Measurements from ENCODE around the gene SOHLH1.

The SOHLH1 gene

GRCh38 chr9:135655317-135655716, 44.0 kb downstream of the SOHLH1 start:
- no peak for DNase-seq

- no peak for DNase-seq
Observed at GRCh38 chr9:135650408-135650807, 48.9 kb downstream of the SOHLH1 start.

- DNase-seq: no peak
Observed at GRCh38 chr9:135649508-135649907, 49.8 kb downstream of the SOHLH1 start.

GRCh38 chr9:135648494-135649410, 50.5 kb downstream of the SOHLH1 start:
- no peak for DNase-seq

GRCh38 chr9:135647884-135648283, 51.4 kb downstream of the SOHLH1 start:
- DNase-seq: no peak

- DNase-seq: no peak
Observed at GRCh38 chr9:135644631-135645218, 54.6 kb downstream of the SOHLH1 start.
